IPS DF 19.7 (cell line): ENCODE results near the gene TXNDC5.
"Not testable (repeated sequence)": the region's sequence is repeated elsewhere in the genome, so short reads cannot be mapped to it uniquely, and the experiment has no call there.

Experiments used
- DNase-seq: peaks from one replicate; pipeline ENCODE4 v3.0.0-alpha.2; 2013; ENCODE audit warnings: low read depth, low spot score

The TXNDC5 gene

GRCh38 chr6:7914311-7914710 lies 3.7 kb upstream of the TXNDC5 start:
- no peak for DNase-seq

DNA sequence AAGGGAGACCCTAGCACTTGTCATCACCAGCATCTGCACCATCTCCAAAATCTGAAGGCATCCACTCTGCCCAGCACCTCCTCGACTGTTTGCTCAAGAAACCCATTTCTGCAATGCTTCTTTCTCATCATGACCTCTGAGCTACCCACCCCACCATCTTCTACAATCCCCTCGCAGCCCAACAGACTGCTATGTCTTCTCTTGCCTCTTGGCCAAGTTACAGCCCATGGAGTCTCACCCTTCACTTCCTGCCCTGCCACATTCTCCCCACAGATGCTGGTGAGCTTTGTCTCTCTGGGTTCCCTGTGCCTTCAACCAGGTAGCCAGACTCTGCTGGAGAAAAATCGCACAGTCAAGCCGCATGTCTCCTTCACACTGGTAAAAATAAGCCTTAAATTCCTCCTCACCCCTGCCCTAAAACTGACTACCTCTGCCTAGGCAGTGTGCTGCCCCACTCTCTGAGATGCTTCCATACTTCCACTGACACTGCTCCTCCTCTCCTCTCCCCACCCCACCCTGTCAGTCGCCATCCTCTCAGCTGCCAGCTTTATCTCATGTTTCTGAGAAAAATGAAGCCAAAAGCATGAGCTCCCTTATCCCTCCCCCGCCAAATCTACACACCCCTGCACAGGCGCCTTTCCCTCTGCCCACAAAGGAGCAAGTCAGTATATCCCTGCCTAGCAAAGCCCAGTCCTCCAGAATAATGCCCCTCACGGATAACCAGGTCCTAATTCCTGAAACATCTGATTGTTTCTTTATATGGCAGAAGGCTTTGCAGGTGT lies 2.3 kb upstream of the TXNDC5 start:
- DNase-seq = no peak

- DNase-seq = no peak
Measured at GRCh38 chr6:7912024-7912423, 1.4 kb upstream of the TXNDC5 start.

DNA sequence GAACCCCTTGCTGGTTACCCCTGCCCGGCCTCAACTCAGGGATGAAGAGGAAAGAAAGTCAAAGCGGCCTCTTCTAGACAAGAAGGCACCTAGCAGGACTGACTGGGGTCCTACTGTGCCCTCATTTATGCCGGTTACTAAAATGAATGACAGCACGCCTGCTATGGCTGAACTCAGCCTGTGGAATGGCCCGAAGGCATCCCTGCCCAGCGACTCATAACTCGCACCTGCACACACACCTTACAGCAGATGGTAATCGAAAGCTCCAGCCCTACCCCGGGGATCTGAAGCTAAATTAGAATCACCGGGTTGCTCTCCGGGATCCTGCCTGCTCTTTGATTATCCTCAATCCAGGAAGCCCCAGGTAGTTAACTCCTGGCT lies 747 bp upstream of the TXNDC5 start:
- no peak for DNase-seq

DNA sequence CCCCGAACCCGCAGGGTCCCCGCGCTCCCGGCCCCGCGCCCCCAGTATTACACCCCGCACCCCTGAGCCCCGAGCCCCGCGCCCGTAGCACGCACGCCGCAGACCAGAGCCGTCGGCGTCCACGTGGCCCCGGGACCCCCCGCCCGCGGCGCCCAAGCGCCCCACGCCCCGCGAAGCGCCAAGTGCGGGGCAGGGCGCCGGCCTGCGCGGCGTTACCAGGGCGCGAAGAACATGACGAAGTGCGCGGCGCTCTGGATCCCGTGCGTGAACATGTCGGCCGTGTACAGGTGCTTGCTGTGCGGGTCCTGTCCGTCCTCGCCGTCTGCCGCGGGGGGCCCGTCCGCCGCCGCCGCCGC lies 312 bp downstream of the TXNDC5 start:
- DNase-seq = no peak

DNA sequence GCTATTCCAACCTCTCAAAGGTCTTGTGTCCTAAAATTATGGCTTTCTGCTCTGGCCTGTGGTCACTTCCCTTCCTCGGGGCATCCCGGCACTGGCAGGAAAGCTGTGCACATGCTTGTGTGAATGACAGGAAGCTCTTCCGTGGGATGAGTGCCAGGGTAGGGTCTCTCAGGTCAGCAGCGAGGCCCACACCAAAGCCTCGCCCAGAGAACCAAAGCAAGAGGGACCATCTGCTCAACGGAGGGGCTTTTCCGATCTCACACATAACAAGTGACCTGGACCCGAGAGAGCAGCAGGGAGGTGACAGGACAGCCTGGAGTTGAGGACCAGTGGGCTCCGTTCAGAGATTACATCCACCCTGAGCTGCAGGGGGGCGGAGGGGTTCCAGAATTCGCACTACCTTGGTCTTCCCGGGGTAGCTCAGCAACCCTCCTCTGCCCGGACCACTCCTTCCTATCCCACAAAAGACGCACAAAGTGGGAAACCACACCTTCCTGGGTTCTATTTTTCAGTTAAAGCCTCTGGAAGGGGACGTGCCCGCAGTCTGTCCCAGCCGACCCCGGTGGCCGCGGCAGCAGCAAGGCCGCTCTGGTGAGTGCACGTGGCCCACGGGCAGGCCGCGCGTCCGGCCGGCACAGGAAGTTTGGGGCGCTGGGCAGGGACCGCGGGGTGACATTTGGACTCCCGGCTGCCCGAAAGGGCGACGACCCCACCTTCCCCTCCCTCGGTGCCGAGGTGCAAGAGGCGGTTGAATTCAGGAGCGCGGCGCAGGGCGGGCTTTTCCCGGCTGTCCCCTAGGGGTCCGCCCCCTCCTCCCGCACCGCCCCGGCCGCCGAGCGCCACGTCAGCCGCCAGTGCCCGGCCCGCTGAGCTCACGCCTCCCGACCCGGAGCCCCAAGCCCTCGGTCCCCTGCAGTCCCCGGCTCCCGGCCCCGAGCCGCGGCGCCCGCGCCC lies 988 bp downstream of the TXNDC5 start:
- no peak for DNase-seq

DNA sequence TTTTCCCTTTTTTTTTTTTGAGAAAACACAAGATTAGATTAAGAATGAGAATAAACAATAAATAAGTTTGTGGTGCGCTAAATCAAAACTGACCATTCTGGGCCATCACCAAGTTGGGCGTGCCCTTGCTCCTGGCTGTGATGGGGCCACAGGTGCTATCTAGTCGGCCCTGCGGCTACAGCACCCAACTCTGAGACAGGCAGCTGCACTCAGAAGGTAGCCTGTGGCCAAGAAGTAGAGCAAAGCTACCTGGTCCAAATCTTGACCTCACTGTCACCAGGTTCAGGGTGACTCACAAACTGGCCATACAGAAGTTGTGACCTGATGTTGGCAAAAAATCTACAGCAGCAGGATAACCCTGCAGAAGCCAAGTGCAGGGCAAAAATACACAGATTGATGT lies 3.4 kb downstream of the TXNDC5 start:
- no peak for DNase-seq

DNA sequence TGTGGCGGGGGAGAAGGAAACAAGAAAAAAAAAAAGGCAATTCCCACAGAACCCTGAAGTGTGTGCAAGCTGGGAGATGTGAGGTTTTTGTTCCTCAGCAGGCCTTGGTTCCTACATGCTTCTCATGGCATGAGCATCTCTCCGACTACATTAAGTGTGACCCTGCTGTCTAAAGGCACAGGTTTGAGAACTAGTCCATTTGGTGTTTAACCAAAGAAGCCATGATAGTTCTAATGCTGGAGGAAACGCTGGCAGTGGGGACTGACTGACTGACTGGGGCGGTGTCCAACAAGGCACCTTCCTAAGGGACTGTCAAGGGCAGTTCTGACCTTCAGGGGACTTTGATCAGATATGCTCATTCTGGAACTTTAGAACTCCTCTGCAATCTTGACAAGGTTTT lies 3.8 kb downstream of the TXNDC5 start:
- DNase-seq = no peak

GRCh38 chr6:7905416-7905815 lies 5.2 kb downstream of the TXNDC5 start:
- no peak for DNase-seq

- no peak for DNase-seq
Measured at GRCh38 chr6:7904654-7905319, 5.8 kb downstream of the TXNDC5 start.

- DNase-seq = no peak
Measured at GRCh38 chr6:7903673-7904072, 6.9 kb downstream of the TXNDC5 start.

DNA sequence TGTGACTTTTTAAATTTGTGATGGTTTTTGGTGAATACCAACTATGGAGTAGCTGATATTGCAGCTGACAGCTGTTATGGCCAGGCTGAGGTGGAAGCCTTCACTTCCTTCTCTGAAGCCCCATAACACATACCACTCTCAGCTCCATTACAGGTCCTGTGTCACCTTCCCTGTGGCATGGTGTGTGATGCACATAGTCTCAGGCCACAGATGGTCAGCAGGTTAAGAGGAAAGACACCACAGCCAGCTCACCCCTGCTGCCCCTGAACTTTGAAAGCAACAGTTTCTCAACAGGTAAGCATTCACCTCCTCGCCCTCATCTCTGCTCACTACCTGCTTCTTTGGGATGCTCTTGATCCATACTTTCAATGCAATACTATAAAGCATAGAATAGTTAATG lies 7.7 kb downstream of the TXNDC5 start:
- no peak for DNase-seq

DNA sequence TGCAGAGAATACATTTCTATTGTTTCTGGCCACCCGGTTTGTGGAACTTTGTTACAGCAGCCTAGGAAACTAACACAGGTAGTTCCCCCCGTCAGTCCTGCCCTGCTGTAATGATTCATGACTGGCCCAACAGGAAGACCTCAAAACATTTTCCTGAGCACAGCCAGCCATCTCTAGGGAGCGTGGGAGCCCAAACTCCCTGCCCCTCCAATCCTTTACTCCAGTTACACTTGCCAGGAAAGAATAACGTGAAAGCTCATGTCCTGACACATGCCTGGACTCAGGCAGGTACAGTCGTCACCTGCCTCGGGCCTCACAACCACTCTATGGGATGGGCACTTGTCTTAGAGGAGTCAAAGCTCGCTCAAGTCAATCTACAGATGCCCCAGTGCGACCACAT lies 8.4 kb downstream of the TXNDC5 start:
- no peak for DNase-seq

DNA sequence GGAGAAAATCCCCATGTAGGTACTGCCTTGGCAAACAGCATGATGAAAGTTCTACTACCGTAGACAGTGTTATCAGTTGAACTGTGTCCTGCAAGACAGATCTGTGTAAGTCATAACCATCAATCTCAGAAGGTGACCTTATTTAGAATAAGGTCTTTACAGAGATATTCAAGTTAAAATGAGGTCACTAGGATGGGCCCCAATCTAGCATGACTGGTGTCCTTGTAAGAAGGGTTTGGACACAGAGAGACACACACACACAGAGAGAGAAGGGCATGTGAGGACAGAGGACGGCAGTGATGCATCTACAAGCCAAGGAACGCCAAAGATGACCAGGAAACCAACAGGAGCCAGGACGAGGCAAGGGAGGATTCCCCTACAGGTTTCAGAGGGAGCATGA lies 8.8 kb downstream of the TXNDC5 start:
- no peak for DNase-seq

DNA sequence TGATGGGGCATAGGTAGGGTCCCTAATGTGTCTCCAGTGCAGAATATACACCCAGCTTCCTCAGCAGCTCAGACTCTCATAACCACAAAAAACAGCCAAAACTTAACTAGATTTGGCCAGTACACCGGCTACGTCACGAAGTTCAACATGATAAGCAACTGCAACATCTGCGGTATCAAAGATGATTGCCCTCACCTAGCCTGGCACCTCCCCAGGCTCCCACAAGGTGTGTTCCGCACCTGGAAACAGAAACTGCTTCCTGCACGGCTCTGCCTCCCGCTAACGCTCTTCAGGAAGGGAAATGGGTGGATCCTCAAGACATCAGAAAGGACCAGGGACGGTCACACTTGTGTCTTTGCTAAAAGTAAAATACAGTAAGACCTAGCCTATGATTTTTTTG lies 9.5 kb downstream of the TXNDC5 start:
- no peak for DNase-seq

DNA sequence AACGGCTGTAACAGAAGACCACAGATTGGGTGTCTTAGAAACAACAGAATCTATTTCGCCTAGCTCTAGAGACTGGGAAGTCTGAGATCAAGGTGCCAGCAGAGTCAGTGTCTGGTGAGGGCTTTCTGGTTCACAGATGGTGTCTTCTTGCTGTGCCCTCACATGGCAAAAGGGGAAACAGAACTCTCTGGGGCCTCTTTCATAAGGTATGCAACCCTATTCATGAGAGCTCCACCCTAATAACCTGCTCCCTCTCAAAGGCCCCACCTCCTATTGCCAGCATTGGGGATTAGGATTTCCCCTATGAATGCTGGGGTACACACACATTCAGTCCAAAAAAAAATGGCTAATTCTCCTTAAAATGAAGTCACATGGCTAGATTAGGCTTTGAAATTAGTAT lies 10.0 kb downstream of the TXNDC5 start:
- DNase-seq = no peak

GRCh38 chr6:7899889-7900213 lies 10.7 kb downstream of the TXNDC5 start:
- DNase-seq = no peak

- DNase-seq = no peak
Measured at GRCh38 chr6:7899101-7899888, 11.3 kb downstream of the TXNDC5 start.

GRCh38 chr6:7898193-7898586 lies 12.4 kb downstream of the TXNDC5 start:
- DNase-seq = not testable (repeated sequence)

DNA sequence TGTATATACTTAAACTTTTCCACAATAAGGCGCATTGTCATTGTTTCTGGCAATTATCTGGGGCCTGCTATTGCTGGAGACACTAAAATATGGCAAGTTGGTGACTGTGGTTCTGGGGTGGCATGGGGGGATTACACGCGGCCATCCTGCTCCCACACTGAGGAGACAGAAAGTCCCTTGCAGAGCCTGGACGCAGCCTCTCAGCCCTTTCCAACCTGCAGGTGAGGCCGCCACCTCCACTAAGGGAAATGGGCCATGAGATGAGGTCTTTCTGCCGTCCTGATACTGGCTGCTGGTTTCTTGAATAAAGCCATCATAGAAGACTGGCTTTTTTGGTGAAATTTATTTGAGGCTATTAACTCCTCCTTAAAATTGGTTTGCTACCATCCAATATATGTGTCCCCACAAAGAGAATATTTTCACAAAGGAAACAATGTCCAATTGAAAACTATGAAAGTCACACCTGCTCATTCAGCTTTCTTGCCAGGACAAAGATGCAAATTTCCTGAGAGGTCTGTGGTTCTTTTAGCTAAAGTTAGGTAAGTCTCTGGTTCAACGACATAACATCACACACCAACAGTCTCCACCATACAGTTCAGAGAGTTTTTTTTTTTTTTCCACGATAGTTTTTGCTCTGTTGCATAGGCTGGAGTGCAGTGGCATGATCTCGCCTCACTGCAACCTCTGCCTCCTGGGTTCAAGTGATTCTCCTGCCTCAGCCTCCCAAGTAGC lies 13.0 kb downstream of the TXNDC5 start:
- DNase-seq = no peak

- DNase-seq = no peak
Measured at GRCh38 chr6:7896465-7896987, 14.1 kb downstream of the TXNDC5 start.
